ENCODE measurements around the gene WDHD1.
"Not testable (repeated sequence)": the region's sequence is repeated elsewhere in the genome, so short reads cannot be mapped to it uniquely, and the experiment has no call there.

Gene WDHD1

GRCh38 chr14:54947230-54947629, 79.7 kb downstream of the WDHD1 start:
- peak in 1 of 2 donors; percentile 24 for DNase-seq

GRCh38 chr14:54946500-54946899, 80.4 kb downstream of the WDHD1 start:
- DNase-seq, result no peak

- no peak for DNase-seq
Observed at GRCh38 chr14:54944737-54945391, 82.0 kb downstream of the WDHD1 start.

- DNase-seq, result no peak
Observed at GRCh38 chr14:54942913-54943312, 84.0 kb downstream of the WDHD1 start.

GRCh38 chr14:54936816-54937215, 90.1 kb downstream of the WDHD1 start:
- no peak for DNase-seq

- DNase-seq, result no peak
Observed at GRCh38 chr14:54935958-54936357, 90.9 kb downstream of the WDHD1 start.

- no peak for DNase-seq
Observed at GRCh38 chr14:54935100-54935499, 91.8 kb downstream of the WDHD1 start.

- no peak for DNase-seq
Observed at GRCh38 chr14:54933006-54933405, 93.9 kb downstream of the WDHD1 start.

- DNase-seq, result no peak
Observed at GRCh38 chr14:54931598-54932340, 95.1 kb downstream of the WDHD1 start.

GRCh38 chr14:54931101-54931500, 95.8 kb downstream of the WDHD1 start:
- DNase-seq, result no peak

GRCh38 chr14:54929556-54929955, 97.3 kb downstream of the WDHD1 start:
- DNase-seq, result no peak

GRCh38 chr14:54928216-54928615, 98.7 kb downstream of the WDHD1 start:
- DNase-seq, result no peak

GRCh38 chr14:54927551-54927950, 99.3 kb downstream of the WDHD1 start:
- DNase-seq, result no peak

GRCh38 chr14:54926570-54926969, 100.3 kb downstream of the WDHD1 start:
- DNase-seq, result not testable (repeated sequence)

- DNase-seq, result no peak
Observed at GRCh38 chr14:54922598-54922997, 104.3 kb downstream of the WDHD1 start.

GRCh38 chr14:54920052-54920451, 106.8 kb downstream of the WDHD1 start:
- DNase-seq, result no peak

GRCh38 chr14:54919330-54919729, 107.6 kb downstream of the WDHD1 start:
- DNase-seq, result no peak

- DNase-seq, result no peak
Observed at GRCh38 chr14:54918427-54918826, 108.5 kb downstream of the WDHD1 start.

GRCh38 chr14:54916101-54916500, 110.8 kb downstream of the WDHD1 start:
- no peak for DNase-seq

GRCh38 chr14:54909817-54910558, 116.9 kb downstream of the WDHD1 start:
- no peak for DNase-seq

GRCh38 chr14:54908973-54909372, 117.9 kb downstream of the WDHD1 start:
- not testable (repeated sequence) for DNase-seq

GRCh38 chr14:54908190-54908589, 118.7 kb downstream of the WDHD1 start:
- DNase-seq, result peak in 1 of 2 donors; percentile 45

- no peak for DNase-seq
Observed at GRCh38 chr14:54906075-54906474, 120.8 kb downstream of the WDHD1 start.

Data from CD4-positive, alpha-beta T cell treated with Interleukin-4 for 1 hour (primary cell).